ENCODE results near the gene IL6R.
A peak's percentile ranks its signal among the peaks of the same experiment; 100 is the strongest.

Gene IL6R

DNA sequence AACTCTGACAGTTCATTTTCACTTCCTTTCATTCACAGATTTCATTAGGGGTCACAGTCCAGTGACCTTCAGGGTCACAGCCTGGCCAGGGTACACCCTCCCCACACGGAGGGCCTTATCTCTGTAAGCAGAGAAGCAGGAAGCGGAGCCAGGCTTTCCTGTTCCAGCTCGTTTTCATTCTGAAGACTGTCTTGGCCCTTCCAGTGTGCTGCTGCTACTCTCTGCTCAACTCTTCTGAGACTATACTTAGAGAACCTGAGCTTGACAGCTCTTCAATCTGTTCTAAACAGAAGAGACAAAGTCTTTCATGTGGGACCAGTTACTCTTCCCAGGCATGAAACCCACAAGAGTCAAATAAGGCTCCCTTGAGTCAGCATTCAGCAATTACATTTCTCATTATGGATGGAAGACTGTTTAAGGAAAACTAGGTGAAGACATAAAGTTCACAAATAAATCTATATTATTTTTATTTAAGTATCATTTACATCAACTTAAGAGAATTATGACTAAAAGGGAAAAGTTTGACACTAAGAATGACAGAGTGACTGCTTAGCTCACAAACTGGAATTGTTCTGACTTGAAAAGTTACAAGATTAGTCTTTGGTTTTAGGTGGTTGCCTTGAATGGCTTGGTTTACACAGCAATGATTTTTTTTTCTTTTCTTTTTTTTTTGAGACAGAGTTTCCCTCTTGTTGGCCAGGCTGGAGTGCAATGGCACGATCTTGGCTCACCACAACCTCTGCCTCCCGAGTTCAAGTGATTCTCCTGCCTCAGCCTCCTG, 92.1 kb downstream of the IL6R start:
- H3K4me3 ChIP-seq (replicated peaks; ENCODE audit: insufficient read depth, low read length): no peak overlapping the region
- TF ChIP-seq, protein P1, sequence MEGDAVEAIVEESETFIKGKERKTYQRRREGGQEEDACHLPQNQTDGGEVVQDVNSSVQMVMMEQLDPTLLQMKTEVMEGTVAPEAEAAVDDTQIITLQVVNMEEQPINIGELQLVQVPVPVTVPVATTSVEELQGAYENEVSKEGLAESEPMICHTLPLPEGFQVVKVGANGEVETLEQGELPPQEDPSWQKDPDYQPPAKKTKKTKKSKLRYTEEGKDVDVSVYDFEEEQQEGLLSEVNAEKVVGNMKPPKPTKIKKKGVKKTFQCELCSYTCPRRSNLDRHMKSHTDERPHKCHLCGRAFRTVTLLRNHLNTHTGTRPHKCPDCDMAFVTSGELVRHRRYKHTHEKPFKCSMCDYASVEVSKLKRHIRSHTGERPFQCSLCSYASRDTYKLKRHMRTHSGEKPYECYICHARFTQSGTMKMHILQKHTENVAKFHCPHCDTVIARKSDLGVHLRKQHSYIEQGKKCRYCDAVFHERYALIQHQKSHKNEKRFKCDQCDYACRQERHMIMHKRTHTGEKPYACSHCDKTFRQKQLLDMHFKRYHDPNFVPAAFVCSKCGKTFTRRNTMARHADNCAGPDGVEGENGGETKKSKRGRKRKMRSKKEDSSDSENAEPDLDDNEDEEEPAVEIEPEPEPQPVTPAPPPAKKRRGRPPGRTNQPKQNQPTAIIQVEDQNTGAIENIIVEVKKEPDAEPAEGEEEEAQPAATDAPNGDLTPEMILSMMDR (IDR thresholded peaks at IDR 0.05; ENCODE audit: insufficient read depth, low read length): no peak
- TF ChIP-seq POLR2AphosphoS5 (IDR thresholded peaks at IDR 0.05; ENCODE audit: low read depth) (no peak), SPI1 (IDR thresholded peaks at IDR 0.05; ENCODE audit: borderline replicate concordance, low read depth) (no peak), GABPA (IDR thresholded peaks at IDR 0.05; ENCODE audit: low read depth) (no peak)
- TF ChIP-seq, protein P2, sequence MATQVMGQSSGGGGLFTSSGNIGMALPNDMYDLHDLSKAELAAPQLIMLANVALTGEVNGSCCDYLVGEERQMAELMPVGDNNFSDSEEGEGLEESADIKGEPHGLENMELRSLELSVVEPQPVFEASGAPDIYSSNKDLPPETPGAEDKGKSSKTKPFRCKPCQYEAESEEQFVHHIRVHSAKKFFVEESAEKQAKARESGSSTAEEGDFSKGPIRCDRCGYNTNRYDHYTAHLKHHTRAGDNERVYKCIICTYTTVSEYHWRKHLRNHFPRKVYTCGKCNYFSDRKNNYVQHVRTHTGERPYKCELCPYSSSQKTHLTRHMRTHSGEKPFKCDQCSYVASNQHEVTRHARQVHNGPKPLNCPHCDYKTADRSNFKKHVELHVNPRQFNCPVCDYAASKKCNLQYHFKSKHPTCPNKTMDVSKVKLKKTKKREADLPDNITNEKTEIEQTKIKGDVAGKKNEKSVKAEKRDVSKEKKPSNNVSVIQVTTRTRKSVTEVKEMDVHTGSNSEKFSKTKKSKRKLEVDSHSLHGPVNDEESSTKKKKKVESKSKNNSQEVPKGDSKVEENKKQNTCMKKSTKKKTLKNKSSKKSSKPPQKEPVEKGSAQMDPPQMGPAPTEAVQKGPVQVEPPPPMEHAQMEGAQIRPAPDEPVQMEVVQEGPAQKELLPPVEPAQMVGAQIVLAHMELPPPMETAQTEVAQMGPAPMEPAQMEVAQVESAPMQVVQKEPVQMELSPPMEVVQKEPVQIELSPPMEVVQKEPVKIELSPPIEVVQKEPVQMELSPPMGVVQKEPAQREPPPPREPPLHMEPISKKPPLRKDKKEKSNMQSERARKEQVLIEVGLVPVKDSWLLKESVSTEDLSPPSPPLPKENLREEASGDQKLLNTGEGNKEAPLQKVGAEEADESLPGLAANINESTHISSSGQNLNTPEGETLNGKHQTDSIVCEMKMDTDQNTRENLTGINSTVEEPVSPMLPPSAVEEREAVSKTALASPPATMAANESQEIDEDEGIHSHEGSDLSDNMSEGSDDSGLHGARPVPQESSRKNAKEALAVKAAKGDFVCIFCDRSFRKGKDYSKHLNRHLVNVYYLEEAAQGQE (IDR thresholded peaks at IDR 0.05; ENCODE audit: insufficient replicate concordance, low read depth): no peak
- peaks cover 25% of the 10 kb centered on the region for H3K27me3 ChIP-seq (ENCODE audit: insufficient read depth, poor library complexity, severe bottlenecking)
- no peak for DNase-seq (ENCODE audit: low read depth in 1 of 2, low spot score in 1 of 2)
- no peak overlapping the region for H3K27ac ChIP-seq (replicated peaks)

DNA sequence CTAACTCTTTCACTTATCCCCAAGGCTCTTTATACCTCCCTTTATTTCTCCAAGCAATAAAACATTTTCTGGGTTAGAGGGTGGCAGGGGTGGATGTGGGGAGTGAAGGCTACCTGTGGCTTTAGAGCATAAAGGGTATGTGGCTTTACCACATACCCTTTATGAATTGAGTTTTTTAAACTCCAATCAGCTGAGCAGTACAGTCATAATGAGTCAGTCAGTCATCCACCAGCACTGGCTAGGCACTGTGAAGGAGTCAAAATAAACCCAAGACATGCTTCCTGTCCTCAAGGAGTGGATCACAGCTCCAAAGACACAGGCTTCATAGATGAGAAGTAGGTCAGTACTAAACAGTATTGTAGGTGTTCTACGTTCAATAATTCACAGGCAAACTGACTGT, 94.3 kb downstream of the IL6R start:
- H3K4me3 ChIP-seq (replicated peaks; ENCODE audit: insufficient read depth, low read length): no peak overlapping the region
- DNase-seq (ENCODE audit: low read depth in 1 of 2, low spot score in 1 of 2): no peak
- no peak overlapping the region for H3K27ac ChIP-seq (replicated peaks)
- peaks cover 44% of the 10 kb centered on the region for H3K27me3 ChIP-seq (ENCODE audit: insufficient read depth, poor library complexity, severe bottlenecking)
- TF ChIP-seq POLR2AphosphoS5 (IDR thresholded peaks at IDR 0.05; ENCODE audit: low read depth): no peak
- TF ChIP-seq SPI1 (IDR thresholded peaks at IDR 0.05; ENCODE audit: borderline replicate concordance, low read depth): no peak
- TF ChIP-seq, protein P1 (IDR thresholded peaks at IDR 0.05; ENCODE audit: insufficient read depth, low read length): no peak
- TF ChIP-seq GABPA (IDR thresholded peaks at IDR 0.05; ENCODE audit: low read depth): no peak
- TF ChIP-seq, protein P2 (IDR thresholded peaks at IDR 0.05; ENCODE audit: insufficient replicate concordance, low read depth): no peak

DNA sequence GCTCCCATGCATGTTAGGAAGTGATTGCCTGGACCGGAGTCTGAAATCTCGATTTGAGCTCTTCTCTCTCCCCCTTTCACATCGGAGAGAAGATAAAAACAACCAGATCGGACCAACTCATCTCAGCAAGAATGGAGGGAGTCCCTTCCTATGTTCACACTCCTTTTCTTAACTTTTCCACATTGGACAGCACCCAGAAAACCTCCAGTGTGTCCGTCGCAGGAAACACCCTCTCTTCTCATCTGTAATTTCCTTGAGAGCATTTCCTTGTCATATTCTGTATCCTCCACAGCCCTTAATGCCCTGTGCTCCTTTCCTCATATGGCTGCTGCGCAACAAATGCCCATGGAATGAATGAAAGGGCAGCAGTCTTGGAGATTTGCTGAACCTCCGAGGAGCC, 95.4 kb downstream of the IL6R start:
- Histone ChIP-seq H3K4me3 (replicated peaks; ENCODE audit: insufficient read depth, low read length) (no peak overlapping the region), H3K27me3 (ENCODE audit: insufficient read depth, poor library complexity, severe bottlenecking) (peaks cover 51% of the 10 kb centered on the region), H3K27ac (replicated peaks) (no peak overlapping the region)
- DNase-seq (ENCODE audit: low read depth in 1 of 2, low spot score in 1 of 2): no peak
- TF ChIP-seq GABPA (IDR thresholded peaks at IDR 0.05; ENCODE audit: low read depth): no peak
- TF ChIP-seq SPI1 (IDR thresholded peaks at IDR 0.05; ENCODE audit: borderline replicate concordance, low read depth): no peak
- TF ChIP-seq, protein P1 (IDR thresholded peaks at IDR 0.05; ENCODE audit: insufficient read depth, low read length): no peak
- no peak for TF ChIP-seq POLR2AphosphoS5 (IDR thresholded peaks at IDR 0.05; ENCODE audit: low read depth)
- TF ChIP-seq, protein P2 (IDR thresholded peaks at IDR 0.05; ENCODE audit: insufficient replicate concordance, low read depth): peak; percentile 54
